Measurements from ENCODE around the gene RNF103. TPM values are rescaled to one million over a fixed set of nuclear protein-coding genes. Genes with fewer than 3 reads are reported as not detected.

Gene RNF103
- total RNA-seq, 2 donors from 2014 or later: 16.2 to 44.4 TPM

- TF ChIP-seq POLR2A (IDR thresholded peaks at IDR 0.05) (no peak), CTCF (IDR thresholded peaks at IDR 0.05) (no peak)
- peak; percentile 51 to 77 (median 70) for DNase-seq
- Histone ChIP-seq H3K27ac (peak overlapping the region in 3 of 4 donors; percentile 41 to 57 (median 47)), H3K4me1 (peaks cover 24% of the 10 kb centered on the region), H3K27me3 (no peaks in the 10 kb centered on the region), H3K9me3 (no peaks in the 10 kb centered on the region), H3K36me3 (replicated peaks in 1 of 2; ENCODE audit: insufficient read depth in 1 of 2, low read depth in 2 of 2) (no peaks in the 10 kb centered on the region), H3K4me3 (no peak overlapping the region)
- ATAC-seq: peak; percentile 74
- 45 to 48% methylated on average over 5 of the region's 5 CpGs for WGBS, 2 donors
- intact Hi-C loops (cut with DNase I): no loop called here
Observed at GRCh38 chr2:86636842-86637241, 13.2 kb upstream of the RNF103 start.

- peak overlapping the region in 2 of 4 donors; percentile 77 to 85 for H3K27ac ChIP-seq
- intact Hi-C loops (cut with DNase I): no loop called here
- H3K4me3 ChIP-seq: no peak overlapping the region
- TF ChIP-seq POLR2A (IDR thresholded peaks at IDR 0.05) (no peak), CTCF (IDR thresholded peaks at IDR 0.05) (no peak)
- H3K27me3 ChIP-seq: no peaks in the 10 kb centered on the region
- H3K36me3 ChIP-seq (replicated peaks in 1 of 2; ENCODE audit: insufficient read depth in 1 of 2, low read depth in 2 of 2): no peaks in the 10 kb centered on the region
- no peak for ATAC-seq
- peaks cover 34% of the 10 kb centered on the region for H3K4me1 ChIP-seq
- no peaks in the 10 kb centered on the region for H3K9me3 ChIP-seq
- WGBS, 2 donors: 91 to 97% methylated on average over 6 of the region's 6 CpGs
- DNase-seq: no peak
Observed at GRCh38 chr2:86634352-86634751, 10.7 kb upstream of the RNF103 start.

GRCh38 chr2:86633155-86633651, 9.5 kb upstream of the RNF103 start:
- H3K4me3 ChIP-seq: no peak overlapping the region
- H3K27me3 ChIP-seq: no peaks in the 10 kb centered on the region
- peak; percentile 47 to 75 (median 63) for DNase-seq
- intact Hi-C loops (cut with DNase I): no loop called here
- peaks cover 41% of the 10 kb centered on the region for H3K4me1 ChIP-seq
- H3K27ac ChIP-seq: peak overlapping the region; percentile 77 to 85 (median 80)
- peak; percentile 57 for ATAC-seq
- no peaks in the 10 kb centered on the region for H3K9me3 ChIP-seq
- WGBS, 2 donors: 36 to 51% methylated on average over 4 to 5 of the region's 5 CpGs
- H3K36me3 ChIP-seq (replicated peaks in 1 of 2; ENCODE audit: insufficient read depth in 1 of 2, low read depth in 2 of 2): no peaks in the 10 kb centered on the region
- no peak for TF ChIP-seq POLR2A (IDR thresholded peaks at IDR 0.05)
- no peak for TF ChIP-seq CTCF (IDR thresholded peaks at IDR 0.05)

- Histone ChIP-seq H3K36me3 (replicated peaks in 1 of 2; ENCODE audit: insufficient read depth in 1 of 2, low read depth in 2 of 2) (no peaks in the 10 kb centered on the region), H3K27ac (peak overlapping the region; percentile 77 to 85 (median 80)), H3K4me3 (no peak overlapping the region), H3K9me3 (no peaks in the 10 kb centered on the region), H3K4me1 (peaks cover 46% of the 10 kb centered on the region), H3K27me3 (no peaks in the 10 kb centered on the region)
- WGBS, 2 donors: 7 to 24% methylated on average over 2 of the region's 2 CpGs
- intact Hi-C loops (cut with DNase I): no loop called here
- DNase-seq (peak in 3 of 4 donors; percentile 39 to 60 (median 58)), ATAC-seq (peak; percentile 84)
- TF ChIP-seq CTCF (IDR thresholded peaks at IDR 0.05): no peak
- TF ChIP-seq POLR2A (IDR thresholded peaks at IDR 0.05): no peak
Observed at GRCh38 chr2:86632672-86633071, 9.0 kb upstream of the RNF103 start.

- intact Hi-C loops (cut with DNase I): no loop called here
- no peak for TF ChIP-seq CTCF (IDR thresholded peaks at IDR 0.05)
- no peak for TF ChIP-seq POLR2A (IDR thresholded peaks at IDR 0.05)
- Histone ChIP-seq H3K9me3 (no peaks in the 10 kb centered on the region), H3K4me1 (peaks cover 50% of the 10 kb centered on the region), H3K36me3 (replicated peaks in 1 of 2; ENCODE audit: insufficient read depth in 1 of 2, low read depth in 2 of 2) (no peaks in the 10 kb centered on the region), H3K27me3 (no peaks in the 10 kb centered on the region), H3K27ac (peak overlapping the region; percentile 60 to 85 (median 78)), H3K4me3 (no peak overlapping the region)
- ATAC-seq: no peak
- 38 to 42% methylated on average over 10 of the region's 10 CpGs for WGBS, 2 donors
- no peak for DNase-seq
Observed at GRCh38 chr2:86631846-86632485, 8.3 kb upstream of the RNF103 start.

Measured in body of pancreas (tissue), 4 donors.